Renal pelvis (tissue), 4 donors: Measurements from ENCODE around the gene MARCHF10. TPM values are rescaled to one million over a fixed set of nuclear protein-coding genes. Genes with fewer than 3 reads are reported as not detected.

ENCODE experiments used
- DNase-seq: peaks from one replicate; pipeline ENCODE4 v3.0.0-alpha.2; 2013
- polyA plus RNA-seq, 3 donors: library from polyadenylated mRNA; unstranded; fragments of 120-200 nt; gene quantifications; one replicate each; pipeline ENCODE4 v1.2.1, GENCODE V29; 2013; ENCODE audit not compliant: insufficient read length in 3 of 3

The MARCHF10 gene
- polyA plus RNA-seq, 3 donors, result 1.1 to 1.5 (median 1.4) TPM

DNA sequence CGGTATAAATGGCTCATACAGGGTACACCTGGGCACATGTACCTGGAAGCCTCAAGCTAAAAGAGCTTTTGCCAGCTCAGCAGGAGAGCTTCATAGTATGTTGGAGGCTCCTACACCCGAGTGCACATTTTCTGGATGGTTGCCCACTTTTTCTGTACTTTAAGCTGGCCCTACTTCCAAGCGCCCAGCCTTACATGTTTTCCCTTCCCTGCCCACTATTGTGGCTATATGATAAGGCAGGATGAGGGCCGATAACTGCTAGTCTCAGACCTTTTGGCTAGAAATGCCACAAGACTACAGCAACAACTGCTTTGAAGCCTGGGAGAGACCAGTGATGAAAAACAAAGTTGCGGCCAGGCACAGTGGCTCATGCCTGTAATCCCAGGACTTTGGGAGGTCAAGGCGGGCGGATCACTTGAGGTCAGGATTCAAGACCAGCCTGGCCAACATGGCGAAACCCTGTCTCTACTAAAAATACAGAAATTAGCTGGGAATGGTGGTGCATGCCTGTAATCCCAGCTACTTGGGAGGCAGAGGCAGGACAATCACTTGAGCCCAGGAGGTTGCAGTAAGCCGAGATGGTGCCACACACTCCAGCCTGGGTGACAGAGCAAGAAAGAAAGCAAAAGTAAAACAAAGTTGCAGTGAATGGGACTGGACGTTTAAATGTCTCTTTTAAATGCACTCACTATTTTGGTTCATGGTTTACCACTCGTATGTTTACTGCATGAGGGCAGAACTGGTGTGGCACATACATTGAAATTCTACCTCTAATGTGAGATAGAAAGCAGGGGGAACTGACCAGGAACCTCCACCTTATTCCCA lies 14.2 kb upstream of the MARCHF10 start:
- no peak for DNase-seq

DNA sequence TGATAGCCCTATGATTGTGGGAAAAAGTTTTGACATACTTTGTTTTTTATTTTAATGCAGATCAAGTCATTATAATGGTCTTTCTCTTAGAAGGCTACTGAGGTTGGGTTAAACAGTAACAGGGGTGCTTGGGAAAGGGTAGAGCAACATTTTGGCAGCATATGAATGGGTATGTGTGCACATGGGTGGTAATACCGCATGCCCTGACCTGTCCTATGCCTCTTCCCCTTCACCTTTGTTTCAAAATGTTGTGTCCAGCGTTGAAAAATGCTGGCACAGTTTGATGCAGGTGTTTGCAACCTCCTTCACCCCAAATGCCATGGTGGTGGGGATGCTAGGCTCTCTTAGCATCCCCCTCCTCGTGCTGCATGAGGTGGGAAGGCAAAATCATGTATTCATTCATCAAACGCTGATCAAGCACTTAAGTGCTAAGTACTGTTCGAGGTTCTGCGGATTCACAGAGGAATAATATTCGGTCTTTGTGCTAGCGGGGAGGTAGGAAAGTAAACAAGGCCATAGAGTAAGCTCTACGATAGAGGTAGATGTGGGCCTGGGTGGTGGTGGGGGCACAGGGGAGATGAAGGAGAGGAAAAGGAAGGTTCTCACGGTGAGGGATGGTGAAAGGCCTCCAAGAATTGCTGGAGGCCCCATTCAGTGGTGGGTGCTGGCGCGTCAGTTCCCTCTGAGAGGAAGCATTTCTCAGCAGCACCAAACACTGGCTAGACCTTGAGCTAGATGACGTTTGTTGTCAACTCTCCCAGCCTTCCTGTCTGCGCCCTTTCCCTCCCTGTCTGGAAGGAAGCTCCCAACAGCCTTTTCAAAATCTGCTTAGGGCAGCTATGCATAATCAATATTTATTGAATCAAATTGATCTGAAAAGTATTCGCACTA lies 13.3 kb upstream of the MARCHF10 start:
- no peak for DNase-seq

DNA sequence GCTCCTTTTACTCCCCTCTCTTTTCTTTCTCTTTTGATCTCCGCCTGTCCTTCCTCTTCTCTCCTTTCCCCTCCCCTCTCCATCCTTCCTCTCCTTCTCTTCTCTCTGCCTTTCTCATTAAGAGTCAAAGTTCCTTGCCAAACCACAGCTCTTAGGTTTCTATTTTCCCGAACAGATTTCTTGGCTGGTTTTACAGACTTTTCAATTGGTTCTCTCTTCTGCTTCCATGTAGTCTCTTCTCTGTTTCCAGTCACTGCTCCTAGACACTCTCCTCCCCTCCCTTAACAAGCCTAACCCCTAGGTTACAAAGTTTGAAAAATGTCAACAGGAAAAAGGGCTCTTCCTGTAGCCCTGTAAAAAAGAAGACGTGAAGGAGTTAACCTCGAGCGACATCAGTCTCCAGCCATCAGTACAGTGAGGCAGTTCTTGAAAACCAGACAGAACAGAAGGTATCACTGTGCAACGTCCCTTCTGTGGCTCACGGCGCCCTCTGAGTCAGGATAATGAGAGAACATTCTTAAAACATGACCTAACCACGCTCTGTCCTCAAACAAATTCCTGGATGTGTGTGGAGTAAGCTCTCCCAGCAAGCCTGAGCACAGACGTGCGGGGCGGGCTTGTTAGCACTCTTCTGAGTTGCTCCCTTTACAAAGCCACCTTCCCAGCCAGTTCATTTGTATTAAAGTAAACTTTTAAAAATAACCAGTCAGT lies 11.6 kb upstream of the MARCHF10 start:
- peak; percentile 87 for DNase-seq

DNA sequence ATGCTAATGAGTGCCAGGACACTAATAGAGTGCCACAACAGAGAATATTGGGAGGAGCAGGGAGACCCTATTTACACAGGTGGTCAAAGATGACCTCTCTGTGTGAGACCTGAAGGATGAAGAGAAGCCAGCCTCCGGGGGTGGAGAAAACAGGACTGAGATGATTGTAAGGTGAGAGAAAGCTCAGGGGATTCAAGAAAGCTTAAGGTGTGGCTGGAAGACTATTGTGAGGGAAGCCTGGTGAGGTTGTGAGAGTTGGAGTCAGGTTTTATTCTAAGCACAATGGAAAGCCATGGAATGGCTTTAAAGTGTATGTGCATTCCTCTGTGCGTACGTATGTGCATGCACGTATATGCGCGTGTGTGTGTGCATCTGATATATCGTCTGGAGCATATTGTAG lies 10.4 kb upstream of the MARCHF10 start:
- DNase-seq, result no peak

DNA sequence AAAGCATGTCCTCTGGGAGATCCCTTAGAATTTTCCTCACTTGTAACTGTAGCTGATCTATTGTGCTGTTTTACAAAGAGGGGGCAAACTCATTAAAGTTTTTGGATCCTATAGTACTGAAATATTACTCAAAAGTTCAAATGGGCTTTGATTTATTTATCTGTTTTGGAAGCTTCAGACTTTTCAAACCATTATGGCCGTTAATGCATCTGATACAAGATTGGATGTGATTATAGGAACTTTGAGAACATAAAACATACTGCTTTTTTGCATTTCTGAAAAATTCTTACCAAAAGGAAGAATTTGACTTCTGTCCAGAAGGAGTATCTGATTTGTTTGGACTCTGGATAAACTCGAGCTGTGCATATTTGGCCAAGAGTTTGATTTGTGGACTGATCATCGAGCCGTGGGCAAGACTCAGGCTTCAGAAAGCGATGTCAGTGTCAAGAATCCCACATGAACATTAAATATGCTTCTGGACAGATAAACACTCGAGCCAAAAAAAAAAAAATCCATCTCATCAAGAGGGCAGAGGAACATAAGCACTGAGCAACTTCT lies 8.2 kb upstream of the MARCHF10 start:
- DNase-seq, result no peak

DNA sequence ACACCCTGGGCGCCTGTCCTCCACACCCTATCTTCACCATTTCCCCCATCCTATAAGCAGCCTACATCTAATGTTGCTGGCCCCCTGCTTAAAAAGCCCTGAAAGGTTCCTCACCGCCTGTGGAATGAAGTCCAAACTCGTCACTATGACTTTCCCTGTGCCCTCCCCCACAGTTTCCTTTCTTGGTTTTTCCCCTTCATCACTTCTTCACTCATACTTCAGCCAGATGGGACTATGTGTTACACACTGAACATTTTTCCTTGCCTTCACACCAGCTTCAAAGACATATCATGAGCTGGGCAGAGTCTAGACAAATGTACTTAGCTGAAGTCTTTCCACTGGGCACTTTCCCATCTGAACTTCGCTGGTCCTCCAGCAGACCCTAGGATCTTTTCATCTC lies 1.5 kb upstream of the MARCHF10 start:
- no peak for DNase-seq

DNA sequence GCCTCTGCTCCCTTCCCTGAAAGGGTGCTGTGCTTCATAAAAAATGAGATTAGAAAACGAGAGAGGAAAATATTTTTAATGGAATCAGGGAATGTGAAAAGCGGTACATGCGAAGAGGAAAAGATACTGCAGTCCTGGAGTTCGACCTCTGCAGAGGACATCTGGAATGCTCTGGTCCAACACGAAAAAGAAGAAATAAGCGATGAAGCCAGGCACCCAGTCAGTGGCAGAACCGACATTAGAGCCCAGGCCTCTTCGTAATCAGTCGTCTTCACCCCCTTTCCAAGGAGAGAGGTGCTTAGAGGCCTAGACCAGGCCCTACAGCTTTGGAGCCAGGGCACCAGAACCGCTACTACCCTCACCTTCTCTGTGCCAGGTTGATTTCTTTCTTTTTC lies 459 bp upstream of the MARCHF10 start:
- no peak for DNase-seq

DNA sequence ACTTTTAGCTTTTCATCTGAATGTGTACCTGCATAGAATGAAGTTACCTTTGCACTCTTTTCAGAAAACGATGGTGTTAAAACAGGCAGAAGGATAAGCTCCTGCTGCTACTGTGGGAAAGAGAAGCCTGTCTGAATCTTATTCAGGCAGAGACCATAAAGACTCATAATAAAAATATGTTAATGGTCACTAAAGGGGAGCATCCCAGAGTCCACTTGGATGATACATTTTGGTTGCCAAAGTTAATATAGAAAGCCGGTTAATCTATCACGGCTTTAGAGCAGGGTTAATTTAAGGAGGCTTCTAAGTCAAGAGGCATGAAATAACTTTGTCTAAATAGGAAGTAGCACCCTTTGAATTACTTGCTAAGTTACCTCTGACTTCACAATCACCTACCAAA lies 2.9 kb downstream of the MARCHF10 start:
- DNase-seq, result no peak

DNA sequence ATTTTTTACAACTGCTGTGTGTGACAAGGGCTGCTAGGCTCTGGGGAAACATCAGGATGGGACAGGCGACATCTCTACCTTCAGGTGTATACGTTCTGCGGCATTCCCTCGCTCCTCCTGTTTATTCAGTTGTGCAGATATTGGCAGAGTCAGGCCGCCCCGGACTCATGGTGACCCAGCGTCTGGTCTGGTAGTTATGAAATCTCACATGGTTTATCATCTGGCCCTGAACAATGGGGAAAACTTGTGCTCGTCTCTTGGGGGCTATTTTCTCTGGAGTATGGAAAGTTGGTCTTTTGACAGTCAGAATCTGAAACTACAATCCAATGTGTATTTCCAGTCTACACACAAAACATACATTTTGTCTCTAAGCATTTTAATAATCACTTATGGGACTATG lies 3.3 kb downstream of the MARCHF10 start:
- no peak for DNase-seq

DNA sequence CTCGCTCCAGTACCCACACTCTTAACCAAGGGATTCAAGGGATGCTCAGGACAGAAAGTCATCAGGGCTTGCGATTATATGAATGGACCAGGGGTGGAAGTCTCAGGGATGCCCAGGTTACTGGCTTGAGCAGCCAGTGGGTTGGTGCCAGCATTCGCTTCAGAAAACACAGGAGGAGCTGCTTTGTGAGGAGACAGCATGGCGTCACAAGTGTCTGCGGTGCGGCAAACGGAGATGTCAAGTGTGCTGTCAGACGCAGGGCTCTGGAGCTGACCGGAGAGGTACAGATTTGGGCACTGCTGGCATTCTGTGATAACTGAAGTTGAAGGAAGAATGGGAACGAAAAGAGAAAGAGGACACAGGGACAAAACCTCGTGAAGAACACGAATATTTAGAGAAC lies 4.1 kb downstream of the MARCHF10 start:
- DNase-seq, result no peak

DNA sequence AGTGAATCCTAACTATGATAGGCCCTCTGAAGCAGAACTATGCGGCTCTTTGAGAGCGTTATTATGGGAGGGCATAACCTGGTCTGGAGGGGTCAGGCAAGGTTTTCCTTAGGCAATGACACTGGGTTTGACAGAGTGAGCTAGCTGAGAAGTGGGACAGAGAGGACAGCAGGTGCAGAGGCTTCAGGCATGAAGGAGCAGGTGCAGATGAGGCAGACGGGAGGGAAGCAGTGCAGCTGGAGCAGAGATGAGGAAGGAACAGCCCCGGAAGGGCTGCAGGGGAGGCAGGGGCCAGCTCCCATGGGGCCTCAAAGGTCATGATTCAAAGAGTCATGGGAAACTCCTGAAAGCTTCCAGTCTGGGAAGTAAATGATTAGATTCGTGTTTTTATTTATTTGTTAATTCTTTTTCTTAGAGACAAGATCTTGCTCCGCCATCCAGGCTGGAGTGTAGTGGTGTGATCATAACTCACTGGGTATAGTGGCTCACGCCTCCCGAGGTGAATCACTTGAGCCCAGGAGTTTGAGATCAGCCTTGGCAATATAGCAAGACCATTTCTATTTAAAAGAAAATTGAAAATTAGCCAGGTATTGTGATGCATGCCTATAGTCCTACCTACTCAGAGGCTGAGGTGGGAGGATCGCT lies 5.4 kb downstream of the MARCHF10 start:
- DNase-seq, result no peak

DNA sequence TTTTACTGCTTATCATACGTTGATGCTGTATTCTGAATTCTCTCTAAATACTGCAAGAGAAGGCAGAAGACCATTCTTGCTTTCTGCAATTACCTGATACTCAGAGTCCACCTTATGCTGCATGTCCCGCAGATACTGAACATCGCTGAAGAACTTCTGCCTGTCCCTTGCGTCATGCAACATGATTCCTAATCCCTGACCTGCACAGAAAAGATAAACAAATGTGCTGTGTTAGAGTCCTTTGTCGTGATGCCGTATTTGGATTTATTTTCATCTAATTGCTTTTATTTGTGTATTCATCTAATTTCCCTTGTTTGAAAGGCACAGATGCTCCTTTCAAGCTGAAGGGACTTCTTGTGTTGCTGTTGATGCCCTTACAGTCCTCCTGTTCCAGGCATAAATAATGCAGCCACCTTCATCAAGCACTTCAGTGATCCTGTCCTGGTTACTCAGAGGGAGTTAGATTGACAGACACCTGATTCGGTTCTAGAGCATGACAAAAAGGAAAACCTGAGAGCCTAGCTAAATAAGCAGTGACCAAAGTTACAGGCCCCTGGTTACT lies 6.5 kb downstream of the MARCHF10 start:
- no peak for DNase-seq

DNA sequence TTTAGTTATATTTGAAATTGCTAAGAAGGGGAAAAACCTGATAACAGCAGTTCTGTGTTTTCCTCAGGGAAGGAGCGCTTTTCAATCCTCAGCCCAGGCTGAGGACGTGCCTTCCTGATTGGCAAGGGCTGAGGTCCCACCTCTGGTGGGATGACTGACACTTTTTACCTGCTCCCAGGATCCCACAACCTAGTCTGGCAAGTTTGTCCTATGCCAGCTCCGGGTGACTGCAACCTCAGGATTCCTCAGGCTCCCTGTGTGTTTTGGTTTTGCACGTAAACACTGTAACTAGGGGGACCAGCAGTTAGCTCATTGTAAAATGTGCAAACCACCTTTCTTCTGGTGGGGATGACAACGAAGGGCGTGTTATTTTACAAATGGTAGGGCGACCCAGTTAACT lies 7.5 kb downstream of the MARCHF10 start:
- DNase-seq, result peak; percentile 83

DNA sequence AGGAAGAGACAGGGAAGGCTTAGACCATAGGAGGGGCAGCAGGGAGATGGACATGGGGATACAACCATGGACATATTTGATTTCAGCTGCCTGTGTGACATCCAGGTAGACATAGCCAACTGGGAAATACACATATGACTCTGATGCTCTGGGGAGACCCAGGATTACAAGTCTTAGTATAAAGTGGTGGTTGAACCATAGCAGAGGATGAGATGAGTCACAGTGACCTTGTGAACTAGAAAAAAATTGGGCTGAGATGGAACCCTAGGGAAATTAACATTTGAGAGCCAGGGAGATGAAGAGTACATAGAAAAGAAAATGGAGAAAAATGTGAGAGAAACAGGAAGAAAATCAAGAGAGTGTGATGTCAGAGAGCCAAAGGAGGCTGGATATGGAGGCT lies 10.2 kb downstream of the MARCHF10 start:
- DNase-seq, result no peak

DNA sequence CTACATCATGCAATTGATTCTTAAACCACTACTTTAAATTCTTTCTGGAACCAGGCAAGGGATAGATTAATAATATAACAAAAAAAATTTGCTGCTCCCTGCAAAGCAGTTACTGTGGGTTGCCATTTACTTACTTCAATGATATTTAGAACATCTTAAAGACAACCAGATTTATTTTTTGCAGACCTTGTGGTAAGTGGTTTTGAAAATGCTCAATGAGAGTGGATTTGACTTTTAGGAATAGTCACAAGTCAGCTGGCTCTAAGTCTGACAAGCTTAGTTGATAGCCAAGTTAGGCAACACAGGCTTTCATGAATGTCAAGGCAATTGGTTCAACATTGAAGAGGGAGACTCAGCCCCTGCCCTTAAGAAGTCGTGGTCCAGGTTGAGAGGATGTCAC lies 11.8 kb downstream of the MARCHF10 start:
- no peak for DNase-seq

DNA sequence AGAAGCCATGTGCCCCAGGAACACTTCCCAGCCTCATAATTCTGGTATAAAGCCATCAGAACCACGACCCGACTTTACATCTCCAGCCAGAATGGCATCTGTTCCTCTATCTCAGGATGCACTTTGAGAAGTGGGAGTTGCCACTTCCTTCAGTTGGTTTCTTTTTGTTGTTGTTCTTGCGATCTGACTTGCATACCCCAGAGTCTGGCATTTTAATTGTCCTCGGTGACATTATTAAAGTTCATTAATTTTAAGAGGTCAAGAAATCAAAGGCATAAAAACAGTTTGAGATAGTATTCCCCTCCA lies 13.5 kb downstream of the MARCHF10 start:
- no peak for DNase-seq

DNA sequence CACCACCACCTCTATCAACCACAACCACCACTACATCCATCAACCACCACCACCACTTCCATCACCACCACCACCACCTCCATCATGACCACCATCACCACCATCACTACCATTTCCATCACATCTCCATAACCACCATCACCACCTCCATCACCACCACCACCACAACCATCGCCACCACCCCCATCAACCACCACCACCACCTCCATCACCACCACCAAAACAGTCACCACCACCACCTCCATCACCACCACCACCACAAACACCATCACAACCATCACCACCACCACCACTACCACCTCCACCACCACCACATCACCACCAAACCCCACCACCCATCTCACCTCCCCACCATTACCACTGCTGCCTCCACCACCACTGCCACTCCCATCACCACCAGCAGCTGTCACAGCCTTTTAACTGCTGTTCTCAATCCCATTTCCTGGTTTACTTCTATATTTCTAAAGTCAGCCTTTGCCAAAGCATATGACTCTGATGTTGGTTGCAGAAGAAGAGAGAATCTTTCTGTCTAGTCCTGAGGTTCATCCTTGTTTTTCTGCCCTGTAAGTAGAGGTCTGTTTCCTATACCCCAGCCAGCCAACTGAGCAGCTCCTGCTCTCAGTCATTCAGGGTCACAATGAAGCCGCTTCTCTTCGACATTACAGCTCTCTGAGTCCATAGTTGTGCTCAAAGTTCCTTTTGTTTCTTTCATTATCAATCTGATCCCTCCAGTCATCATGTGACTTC lies 14.0 kb downstream of the MARCHF10 start:
- DNase-seq, result no peak

DNA sequence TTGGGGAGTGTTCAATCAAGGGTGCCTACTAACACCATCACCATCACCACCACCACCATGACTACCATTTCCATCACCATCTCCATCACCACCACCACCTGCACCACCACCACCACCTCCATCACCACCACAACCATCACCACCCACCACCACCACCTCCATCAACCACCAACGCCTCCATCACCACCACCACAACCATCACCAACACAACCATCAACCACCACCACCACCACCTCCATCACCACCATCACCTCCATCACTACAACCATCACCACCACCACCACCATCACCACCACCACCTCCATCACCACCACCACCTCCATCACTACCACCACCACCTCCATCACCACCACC lies 15.7 kb downstream of the MARCHF10 start:
- no peak for DNase-seq

DNA sequence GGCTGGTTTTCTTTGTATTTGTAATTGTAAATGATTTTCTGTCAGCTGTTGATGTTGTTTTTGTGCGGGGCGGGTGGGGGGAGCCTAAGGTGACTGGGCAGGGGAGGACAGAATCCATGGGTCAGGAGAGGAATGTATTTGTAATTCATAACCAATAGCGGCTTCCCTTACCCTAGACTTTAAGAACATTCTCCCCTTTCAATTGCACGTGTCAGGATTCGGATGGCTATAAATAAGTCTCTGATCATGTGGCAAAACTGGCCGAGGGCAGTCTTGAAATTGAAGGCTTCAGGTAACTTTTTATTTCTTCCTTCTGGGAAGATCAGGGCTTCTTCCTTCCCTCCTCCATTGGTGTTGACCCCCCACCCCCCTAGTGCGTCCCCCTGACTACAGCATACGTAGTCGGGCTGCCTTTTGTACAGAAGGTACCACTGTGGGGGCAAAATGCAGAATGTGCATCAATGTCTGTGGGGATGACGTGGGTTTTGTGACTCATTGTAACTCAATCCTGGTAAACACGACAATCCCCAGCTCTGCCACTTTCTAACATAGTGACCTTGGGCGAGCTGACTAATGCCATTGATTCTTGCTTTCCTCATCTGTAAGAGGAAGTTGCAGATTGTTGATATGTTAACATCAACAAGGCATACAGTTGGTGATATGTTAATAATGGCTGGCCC lies 16.2 kb downstream of the MARCHF10 start:
- DNase-seq, result no peak

DNA sequence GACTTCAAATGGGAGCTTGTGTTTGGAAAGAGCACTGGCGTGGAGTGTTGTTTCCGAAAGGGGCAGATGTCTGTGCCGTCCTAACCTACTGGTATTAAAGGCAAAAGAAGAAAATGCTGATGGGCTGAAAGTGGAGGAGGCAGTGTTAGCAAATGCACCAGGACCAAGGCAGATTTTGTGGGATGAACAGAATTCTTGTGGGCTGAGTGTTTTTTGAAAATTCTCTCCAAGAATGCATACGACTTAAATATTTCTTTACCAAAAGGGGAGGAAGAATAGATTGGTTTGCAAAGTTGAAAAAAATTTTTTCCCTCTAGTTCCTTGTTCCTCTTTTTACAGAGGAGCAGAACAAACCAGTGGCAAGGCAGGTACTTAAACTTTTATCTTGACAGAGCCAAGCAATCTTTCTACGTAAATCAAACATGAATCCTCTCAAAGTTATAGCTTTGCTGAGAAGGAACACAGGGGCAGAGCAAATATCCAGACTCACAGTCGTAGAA lies 16.8 kb downstream of the MARCHF10 start:
- no peak for DNase-seq
